Inferior parietal cortex (tissue), 1 donor: Measurements from ENCODE around the gene ADSS2.

Experiments used
- DNase-seq: peaks from one replicate; pipeline ENCODE4 v3.0.0-alpha.2; 2016; ENCODE audit errors: extremely low spot score

ADSS2 gene

DNA sequence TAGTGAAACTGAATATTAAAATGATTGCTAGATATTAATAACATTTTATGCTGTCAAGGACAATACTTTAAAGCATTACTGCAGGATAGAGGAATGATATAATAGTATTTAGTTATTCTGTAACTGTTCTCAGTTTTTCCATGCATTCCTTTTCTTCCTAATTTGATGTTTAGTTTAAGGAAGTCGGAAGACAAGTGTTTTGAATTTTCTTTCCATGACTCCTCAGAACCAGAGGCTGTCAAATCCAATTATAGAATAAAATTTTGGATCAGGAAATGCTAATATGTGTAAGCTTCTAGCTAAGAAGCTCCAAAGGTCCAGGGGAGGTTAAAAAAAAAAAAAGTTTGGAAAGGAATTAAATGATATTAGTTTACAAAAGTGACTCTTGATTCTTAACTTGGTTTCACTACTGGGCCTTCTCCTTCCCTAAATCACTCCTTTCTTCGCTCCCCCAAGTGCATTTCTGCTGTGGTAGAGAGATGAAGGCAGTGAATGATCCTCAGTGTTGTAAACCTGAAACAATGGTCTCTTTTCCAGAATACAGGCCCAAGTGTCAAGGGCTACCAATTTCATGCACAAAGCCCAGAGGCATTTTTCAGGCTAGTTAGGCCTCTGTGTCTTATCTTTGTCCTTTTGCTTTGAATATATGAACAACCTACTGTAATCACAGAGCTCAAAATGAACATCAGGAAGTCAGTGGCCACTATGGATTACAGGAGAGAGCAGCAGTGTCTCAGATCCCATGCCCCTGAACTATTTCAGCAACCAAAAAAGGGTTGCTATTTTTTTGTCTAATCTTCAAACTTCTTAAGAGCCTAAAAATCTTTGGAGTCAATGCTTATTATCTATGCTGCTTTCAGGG, 6.2 kb downstream of the ADSS2 start:
- DNase-seq = peak; percentile 67

DNA sequence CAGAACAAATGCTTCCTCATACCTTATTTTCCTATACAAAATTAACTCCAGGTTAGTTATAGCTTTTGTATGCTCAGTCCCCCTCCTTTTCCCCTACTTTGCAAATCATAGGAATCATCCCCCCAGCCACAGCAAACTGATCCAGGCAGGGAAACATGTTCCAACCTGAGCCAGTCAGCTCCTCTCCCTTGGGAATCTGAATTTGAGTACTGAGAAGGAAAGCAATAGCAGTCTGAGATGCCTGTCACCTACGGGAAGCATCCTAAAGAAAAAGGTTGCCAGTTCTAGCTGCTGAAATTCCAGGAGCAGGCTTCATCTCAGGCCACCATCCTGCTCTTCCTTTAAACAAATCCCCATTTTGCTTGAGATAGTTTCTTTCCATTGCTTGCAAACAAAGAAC, 6.9 kb downstream of the ADSS2 start:
- no peak for DNase-seq

DNA sequence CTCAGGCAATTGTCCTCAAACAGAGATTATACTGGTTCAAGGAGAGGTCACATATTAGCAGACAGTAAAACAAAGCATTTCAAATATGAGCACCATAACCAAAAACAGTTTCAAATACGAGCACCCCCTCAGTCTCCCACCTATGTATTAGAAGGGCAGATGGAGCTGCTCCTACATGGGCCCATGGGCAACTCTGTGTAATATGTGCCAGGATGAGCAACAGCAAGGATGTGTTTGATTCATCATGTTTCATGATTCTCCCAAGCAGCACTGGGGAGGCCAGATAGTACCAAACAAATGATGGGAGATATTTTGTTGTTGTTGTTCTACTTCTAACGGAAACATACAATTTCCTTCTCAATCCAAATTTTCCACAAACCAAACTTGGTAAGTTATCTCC, 8.9 kb downstream of the ADSS2 start:
- DNase-seq = no peak

DNA sequence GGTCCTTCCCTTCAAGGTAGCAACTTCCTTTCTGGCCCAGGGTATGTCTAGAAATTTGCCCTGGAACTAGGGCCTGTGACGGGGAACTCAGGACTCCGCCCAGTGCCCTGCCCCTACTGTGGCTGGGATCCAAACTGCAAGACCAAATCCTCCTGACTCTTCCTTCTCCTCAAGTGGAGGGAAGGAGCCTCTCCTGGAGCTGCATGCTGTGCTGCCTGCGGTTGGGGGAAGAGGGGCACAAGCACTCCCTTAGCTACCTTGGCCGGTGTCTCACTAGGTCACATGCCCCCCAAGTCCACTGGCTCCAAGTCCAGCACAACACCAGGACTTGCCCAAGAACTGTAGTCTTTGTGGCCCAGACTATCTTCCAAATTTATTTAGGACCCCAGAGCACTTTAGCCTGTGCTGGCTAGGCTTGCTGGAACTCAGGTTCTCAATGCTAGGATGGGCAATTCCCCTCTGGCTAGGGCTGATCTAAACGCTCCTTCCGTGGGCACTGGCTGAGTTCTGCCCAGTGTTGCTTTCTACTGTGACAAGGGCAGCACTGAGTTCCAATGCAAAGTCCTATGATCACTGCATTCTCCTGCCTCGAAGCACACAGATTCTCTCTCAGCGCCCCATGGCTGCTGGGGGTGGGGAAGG, 12.2 kb downstream of the ADSS2 start:
- DNase-seq = no peak

DNA sequence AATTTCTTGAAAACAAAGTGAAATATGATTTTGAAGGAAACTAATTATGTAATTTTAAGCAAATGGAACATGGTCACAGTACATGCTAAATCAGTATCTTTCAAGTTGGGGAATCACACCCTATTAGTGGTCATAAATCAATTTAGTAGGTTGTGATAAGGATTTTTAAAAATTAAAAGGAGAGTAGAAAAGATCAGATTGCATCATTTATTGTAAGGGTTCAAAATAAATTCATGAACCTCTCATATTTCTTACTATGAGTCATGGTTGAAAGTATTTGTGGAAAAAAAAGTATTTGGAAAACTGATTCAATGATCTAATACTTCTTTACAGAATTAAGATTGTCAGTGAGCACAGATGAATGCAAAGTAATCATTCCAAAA, 14.6 kb downstream of the ADSS2 start:
- no peak for DNase-seq

DNA sequence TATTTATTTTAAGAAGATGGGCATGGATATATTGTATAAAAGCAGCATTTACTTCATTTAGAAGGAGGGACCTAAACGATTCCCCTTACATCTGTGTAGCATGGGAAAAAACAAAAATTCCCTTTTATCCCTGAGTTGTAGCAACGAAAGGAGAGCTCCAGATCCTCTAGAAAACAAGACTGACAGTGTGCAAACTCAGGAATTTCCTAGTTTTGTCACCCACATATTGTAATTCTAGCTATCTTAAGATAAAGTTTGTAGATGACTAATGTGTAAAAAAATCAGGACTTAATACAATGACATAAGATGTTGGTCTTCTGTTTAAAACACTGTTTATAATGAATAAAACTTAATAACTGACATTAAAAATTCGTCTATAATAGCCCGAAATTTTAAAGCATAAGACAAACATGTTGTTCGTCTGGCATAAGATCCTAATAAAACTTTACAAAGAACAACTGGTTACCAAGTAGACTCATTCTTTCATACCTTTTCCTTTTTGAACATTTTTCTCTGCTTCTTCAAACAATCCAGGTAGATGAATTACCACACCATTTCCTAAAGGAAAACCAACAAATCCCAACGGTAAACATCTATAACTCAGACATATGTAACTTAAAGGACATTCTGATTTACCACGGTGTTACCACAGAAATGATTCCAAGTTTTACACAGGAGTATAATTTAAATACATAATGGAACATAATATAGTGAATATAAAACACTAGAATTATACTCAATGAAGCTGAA, 15.2 kb downstream of the ADSS2 start:
- no peak for DNase-seq

DNA sequence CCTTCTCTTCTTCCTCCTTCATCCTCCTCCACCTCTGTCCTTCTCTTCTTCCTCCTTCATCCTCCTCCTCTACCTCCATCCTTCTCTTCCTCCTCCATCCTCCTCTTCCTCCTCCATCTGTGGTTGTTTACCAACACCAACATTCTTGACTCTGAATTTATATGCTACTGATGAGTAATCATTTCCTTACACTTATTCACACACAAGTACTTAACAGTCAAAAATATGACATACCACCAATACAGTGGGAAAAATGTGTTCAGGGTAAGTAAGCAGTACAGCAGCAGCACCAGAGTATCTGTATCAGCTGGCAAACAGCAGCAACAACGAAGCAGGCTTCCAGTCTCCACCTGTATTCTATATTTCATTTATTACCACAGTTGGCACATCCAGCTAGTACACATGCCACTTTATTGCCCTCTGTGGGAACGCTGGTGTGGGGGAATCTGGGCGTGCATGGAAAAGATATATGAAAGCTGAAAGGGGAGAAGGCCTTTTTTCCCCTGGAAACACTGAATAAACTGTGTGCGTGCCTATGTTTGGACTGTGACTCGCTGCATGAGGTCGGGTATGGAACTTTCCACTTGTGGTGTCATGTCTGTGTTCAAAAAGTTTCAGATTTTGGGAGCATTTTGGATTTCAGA, 16.0 kb downstream of the ADSS2 start:
- DNase-seq = no peak

DNA sequence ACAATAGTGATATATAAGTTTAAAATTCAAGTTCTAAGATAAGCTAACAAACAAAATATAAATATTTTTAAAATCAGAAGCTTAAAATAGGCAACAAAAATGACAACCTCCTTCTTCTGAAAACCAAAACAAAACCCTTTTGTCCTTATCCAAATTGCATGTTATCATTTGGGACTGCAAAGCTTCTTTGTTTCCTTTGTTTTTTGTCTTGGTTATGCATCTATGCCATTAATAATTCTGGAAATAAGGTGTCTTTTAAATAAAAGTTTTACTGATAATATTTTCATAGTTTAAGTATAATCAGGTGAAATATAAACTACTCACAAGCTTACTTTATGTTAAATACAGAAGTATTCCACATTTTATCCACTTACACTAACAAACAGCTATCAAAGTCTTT, 20.5 kb downstream of the ADSS2 start:
- peak; percentile 62 for DNase-seq

DNA sequence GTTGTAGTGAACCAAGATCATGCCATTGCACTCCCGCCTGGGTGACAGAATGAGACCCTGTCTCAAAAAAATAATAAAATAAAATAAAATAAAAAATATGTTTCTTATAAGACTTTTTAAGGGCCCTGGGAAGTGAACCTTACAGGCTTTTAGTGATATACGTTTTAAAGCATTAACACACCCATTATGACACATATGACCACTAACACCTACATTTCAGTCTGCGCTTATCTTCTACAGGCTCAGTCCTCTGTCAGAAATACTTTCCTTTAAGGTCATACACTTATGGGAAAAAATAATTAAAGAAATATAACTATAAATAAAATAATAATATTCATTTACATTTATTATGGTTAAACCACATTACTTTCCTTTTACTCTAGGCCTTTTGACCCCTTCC, 21.9 kb downstream of the ADSS2 start:
- no peak for DNase-seq

DNA sequence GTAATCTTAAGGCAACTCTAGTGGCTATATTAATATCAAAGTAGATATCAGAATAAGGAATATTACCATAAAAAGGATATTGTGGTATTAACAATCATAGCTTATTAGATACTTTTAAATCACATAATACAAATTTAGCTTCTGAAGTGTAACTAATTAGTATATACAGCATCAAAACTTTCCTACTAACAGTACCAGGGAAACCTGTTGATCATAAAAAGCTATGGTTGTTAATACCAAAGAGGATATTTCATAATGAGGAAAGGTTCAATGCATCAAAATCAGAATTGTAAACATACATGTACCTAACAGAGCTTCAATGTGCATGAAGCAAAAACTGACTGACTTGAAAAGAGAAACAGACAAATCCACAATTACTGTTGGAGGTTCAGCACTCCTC, 24.1 kb downstream of the ADSS2 start:
- DNase-seq = no peak

DNA sequence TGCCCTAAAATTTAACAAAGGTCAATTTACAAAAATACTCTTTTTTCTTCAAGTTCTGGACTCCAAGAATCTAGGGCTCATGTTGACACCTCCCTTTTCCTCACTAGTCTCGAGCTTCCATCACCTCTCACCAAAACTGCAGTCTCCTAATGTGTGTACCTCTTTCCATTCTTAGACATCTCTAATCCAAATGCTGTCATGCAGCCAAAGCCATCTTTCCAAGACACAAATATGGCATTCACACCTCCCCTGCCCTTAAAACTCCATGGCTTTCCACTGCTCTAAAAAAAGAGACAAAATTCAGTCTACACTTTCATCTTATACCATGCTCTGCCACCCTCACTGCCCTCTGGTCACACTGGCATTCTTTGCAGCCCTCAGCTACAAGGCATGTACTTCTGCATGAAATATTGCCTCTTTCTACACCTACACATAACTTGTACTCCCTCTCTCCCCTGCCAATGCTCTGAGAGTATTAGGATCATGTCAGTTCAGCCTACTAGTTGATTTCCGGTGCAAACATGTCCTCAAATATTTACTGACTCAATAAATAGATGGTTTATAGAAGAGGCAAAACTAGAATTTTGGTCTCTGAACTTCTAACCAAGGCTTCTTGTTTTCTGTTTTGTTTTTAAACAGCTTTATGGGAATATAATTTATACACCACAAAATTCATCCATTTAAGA, 26.9 kb downstream of the ADSS2 start:
- DNase-seq = peak; percentile 13

DNA sequence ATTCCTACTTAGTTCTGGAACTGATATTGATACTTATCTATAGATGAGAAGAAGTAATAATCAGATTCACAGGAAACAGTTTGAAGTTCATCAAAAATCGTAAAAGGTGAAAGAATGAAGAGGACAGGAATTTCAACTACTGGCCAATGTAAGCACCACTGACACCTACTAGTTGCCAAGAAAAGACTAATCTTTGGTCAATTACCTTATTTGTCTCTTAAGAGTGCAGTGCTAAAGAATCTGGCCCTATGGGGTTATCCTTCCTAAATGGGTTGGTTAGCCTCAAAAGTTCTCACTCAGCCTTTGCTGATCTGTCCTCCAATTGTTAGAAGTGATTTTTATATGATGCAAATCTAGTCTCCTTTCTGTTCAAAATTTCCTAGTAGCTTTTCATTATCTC, 29.5 kb downstream of the ADSS2 start:
- no peak for DNase-seq

DNA sequence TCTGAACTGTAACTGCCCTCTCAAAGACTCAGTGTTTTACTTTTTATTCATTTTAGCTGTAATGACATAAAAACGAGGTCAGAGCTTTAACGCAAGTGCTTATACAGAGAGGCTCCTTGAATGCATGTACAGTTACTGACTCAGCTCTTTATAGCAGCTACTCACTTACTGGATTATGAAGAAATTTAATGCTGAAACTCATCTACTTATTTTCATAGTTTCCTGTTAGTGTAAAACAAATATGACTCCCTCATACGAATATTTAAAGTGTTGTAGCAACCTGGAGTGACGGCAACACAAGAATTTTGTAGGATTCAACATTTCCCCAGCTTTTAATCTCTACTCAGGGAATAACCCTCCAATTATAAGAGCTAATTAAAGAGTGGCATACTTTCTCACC, 32.7 kb downstream of the ADSS2 start:
- DNase-seq = no peak

DNA sequence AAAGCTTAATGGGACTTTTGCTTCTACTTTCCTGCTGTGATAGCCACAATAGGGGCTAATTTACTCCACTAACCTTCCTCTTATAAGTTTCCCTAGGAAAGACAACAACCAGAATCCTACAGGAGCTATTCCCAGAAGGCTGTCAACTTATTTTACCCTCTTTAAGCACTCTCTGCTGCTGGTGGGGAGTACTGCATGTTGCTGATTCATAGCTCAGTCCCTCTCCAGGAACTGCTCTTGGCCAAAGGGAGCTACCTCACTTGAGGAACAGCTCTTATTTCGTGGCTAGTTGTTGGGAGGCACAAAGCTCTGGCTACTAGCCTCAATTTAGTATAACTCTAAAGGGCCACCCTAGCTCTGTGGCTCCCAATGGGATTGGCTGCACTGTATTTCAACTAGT, 37.2 kb downstream of the ADSS2 start:
- DNase-seq = no peak

DNA sequence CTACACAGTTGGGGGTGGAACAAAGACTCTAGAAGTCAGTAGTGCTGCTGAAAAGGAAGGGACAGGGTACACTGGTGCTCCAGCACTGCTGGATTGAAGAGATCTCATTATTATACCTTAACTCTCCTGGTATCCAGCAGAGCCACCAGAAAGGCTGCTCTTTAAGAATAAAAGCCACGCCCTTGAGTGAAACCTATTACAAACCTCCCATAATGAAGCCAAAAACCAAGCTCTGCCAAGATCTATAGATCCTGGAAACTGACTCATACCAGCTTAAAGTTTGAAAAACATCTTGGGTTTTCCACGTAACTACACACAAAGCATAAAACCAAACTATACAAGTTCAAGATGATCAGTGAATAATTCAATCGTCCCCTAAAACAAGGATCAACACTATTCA, 38.0 kb downstream of the ADSS2 start:
- no peak for DNase-seq

DNA sequence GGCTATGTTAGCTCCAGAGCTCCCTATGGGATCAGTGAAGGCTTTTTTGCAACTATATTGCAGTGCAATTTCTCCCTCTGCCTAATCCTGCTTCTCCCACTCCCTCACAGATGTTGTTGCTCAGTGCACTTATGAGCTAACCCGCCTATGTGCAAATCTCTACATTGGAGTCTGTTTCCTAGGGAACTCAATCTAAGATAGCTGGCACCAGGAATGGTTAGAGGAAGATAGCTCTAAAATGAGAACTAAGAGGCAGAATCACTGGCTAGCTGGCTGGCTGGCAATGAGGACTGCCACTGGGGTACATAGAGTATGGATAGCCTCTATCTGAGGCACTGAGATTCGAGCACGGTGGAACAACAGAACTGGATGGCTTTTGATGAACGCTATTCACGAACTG, 39.5 kb downstream of the ADSS2 start:
- DNase-seq = peak; percentile 26

DNA sequence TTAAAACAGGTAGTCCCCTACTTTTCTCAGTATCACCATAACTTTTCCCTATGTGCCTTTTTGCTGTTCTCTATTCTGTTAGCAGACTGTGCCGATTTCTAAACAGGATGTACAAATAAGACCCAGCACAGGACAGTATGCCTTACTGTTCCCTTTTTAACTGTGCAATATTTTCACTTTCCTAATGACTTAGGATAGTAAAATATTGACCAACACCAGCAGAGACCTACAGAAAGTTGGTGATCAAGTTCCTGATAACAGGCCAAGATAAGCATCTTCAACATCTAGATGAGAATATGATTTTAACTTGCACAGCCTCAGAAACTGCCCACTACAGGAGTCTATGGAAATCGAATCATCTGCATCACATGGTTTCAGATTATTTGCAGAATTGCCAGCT, 42.0 kb downstream of the ADSS2 start:
- no peak for DNase-seq

DNA sequence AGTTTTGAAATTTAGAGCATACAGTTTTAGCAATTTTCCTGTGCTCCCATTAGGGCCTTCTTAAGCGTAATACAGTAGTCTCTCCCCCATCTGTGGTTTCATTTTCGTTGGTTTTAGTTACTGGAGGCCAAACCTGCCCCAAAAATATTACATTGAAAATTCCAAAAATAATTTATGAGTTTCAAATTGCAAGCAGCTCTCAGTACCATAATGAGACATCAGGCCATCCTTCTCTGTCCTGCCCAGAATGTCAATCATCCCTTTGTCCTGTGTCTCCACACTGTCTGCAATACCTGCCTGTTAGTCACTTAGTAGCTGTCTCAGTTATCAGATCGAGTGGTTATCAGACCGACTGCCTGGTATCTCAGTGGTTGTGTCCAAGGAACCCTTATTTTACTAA, 45.4 kb downstream of the ADSS2 start:
- DNase-seq = no peak

DNA sequence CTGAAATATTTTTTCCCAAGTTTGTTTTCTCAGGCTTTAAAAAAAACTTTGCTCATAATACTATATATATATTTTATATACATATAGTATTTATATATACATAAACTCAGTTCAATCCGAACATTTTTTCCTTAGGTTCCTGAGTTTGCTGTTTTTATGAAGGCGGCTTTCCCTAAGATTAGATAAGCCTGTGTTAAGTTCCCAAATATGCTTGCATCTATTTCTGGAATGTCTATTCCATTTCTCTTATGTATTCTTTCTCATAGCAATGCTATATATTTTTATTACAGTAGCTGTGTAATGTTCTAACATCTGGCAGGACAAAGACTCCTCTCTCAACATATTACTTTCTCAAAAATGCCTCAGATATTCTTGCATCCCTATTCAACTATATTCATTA, 45.9 kb downstream of the ADSS2 start:
- no peak for DNase-seq

DNA sequence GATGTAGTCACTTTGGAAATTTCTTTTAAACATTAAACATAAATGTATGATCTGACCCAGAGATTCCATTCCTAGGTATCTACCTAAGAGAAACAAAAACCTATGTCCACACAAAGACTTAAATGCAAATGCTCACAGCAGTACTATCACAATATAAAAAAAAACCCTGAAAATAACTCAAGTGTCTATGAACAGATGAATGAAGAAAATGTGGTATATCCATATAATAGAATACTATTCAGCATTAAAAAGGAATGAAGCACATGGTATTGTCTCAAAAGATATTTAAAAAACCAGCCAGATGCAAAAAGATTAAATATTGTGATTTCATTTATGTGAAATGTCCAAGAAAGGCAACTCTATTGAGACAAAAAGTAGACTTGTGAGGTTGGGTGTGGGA, 48.3 kb downstream of the ADSS2 start:
- no peak for DNase-seq

DNA sequence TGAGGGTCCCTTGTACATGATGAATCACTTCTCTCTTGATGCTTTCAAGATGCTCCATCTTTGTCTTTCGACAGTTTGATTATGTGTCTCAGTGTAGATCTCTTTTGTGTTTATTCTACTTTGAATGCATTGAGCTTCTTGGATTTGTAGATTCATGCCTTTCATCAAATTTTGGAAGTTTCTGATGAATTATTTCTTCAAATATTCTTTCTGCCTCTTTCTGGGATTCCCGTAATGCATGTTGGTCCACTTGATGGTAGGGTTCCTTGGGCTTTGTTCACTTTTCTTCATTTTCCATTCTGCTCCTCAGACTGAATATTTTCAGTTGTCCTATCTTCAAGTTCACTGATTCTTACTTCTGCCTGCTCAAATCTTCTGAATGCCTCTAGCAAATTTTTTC, 50.7 kb downstream of the ADSS2 start:
- no peak for DNase-seq

DNA sequence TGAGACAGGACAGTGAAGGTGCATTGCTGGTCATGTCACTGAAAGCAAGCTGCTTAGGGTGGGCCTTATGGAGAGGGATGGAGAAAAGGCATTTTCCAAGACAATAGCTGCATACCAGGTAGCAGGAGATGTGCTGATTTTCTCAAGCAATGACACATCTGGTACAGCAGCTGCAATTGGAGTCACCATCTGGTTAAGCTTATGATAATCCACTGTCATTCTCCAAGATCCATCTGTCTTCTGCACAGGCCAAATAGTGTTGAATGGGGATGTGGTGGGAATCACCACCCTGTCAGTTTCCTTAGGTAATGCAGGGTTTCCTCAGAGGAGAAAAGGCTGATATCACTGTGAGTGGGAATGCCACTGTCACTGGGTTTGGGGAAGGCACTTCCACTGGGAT, 54.6 kb downstream of the ADSS2 start:
- DNase-seq = no peak
